GM13976 (cell line): ENCODE results near the gene GRIN3A.

Experiments used
- DNase-seq: peaks from one replicate; pipeline ENCODE4 v3.0.0; 2012; ENCODE audit warnings: low spot score
- CTCF ChIP-seq: IDR thresholded peaks from 2 replicates; pipeline ENCODE4 v1.5.1; 2012; ENCODE audit warnings: borderline replicate concordance, mild to moderate bottlenecking; ENCODE audit not compliant: insufficient read depth; ENCODE audit errors: extremely low read depth, missing control alignments, control extremely low read depth
- in situ Hi-C: fragments of 300-500 bp; cut with MboI; formaldehyde crosslinking; loops from one replicate; pipeline ENCODE4 v1.12.0; 2022; ENCODE audit warnings: low sequenced_read_pairs, mixed read lengths, inconsistent platforms; ENCODE audit not compliant: unreplicated experiment

GRIN3A gene

GRCh38 chr9:101683236-101683635 is 55.2 kb downstream of the GRIN3A start:
- TF ChIP-seq CTCF = no peak
- in situ Hi-C loops = no loop called here
- no peak for DNase-seq

DNA sequence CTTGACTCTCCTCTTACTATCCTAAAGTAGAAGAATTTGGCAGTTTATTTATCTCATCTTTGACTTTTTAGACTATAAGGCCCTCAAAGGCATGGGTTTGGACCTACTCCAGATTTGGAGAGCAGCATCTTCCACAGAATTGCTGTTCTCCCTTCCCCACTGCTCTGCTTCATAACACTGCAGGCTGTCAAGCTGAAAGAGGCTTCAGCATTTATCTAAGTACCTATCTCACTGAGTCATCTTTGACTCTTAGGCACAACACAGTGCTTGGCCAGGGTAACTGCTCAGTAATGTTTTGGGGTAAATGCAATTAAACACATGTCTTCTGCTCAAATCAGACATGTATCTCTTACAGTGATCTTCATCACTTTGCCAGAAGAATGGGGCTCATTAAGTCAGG is 60.6 kb downstream of the GRIN3A start:
- no peak for TF ChIP-seq CTCF
- in situ Hi-C loops = no loop called here
- DNase-seq = no peak

- in situ Hi-C loops = no loop called here
- TF ChIP-seq CTCF = no peak
- DNase-seq = no peak
Measured at GRCh38 chr9:101675341-101675740, 63.1 kb downstream of the GRIN3A start.

GRCh38 chr9:101674165-101674564 is 64.3 kb downstream of the GRIN3A start:
- DNase-seq = no peak
- no peak for TF ChIP-seq CTCF
- in situ Hi-C loops = no loop called here

DNA sequence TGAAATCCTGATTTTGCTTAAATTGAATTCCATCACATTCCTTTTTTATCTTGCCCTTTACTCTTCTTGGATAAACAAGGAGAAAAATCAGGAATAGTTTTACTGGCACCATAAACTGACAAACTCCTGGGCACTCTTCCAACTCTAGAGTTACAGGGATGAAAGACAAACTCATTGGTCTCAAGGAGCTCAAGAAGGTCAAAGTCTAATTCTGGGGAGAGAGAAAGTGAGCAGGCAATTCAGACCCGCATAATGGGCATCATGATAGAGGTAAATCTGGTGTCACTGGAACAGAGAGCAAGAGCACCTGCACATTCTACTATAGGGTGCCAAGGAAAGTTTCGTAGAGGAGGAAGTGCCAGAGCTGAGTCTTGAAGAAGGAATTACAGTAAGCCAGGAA is 64.8 kb downstream of the GRIN3A start:
- in situ Hi-C loops = no loop called here
- TF ChIP-seq CTCF = no peak
- DNase-seq = no peak

- no peak for DNase-seq
- in situ Hi-C loops = no loop called here
- no peak for TF ChIP-seq CTCF
Measured at GRCh38 chr9:101671567-101671966, 66.9 kb downstream of the GRIN3A start.

GRCh38 chr9:101668421-101668820 is 70.0 kb downstream of the GRIN3A start:
- DNase-seq = no peak
- no peak for TF ChIP-seq CTCF
- in situ Hi-C loops = no loop called here
